ENCODE results near the gene ARGLU1.

DNA sequence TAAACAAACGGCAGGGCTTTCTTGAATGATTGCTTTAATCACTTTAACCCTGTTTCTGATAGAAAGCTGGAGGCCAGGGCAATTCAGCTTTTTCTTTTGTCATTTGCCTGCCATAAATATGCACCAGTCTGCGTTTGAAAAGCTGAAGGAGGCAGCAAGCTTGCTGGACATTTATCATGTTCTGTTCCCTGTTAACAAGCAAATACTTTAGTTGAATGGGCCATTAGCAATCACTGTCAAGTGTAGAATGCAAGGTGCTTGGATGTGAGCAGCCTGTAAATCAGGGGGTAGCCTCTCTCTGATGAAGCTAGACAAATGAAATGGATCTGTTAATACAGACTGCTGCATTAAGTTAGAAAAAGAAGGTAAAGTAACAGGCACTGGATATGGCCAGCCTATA lies 40.1 kb downstream of the ARGLU1 start:
- TF ChIP-seq, protein P1, sequence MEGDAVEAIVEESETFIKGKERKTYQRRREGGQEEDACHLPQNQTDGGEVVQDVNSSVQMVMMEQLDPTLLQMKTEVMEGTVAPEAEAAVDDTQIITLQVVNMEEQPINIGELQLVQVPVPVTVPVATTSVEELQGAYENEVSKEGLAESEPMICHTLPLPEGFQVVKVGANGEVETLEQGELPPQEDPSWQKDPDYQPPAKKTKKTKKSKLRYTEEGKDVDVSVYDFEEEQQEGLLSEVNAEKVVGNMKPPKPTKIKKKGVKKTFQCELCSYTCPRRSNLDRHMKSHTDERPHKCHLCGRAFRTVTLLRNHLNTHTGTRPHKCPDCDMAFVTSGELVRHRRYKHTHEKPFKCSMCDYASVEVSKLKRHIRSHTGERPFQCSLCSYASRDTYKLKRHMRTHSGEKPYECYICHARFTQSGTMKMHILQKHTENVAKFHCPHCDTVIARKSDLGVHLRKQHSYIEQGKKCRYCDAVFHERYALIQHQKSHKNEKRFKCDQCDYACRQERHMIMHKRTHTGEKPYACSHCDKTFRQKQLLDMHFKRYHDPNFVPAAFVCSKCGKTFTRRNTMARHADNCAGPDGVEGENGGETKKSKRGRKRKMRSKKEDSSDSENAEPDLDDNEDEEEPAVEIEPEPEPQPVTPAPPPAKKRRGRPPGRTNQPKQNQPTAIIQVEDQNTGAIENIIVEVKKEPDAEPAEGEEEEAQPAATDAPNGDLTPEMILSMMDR (IDR thresholded peaks at IDR 0.05): no peak
- TF ChIP-seq POLR2A (IDR thresholded peaks at IDR 0.05): no peak
- TF ChIP-seq POLR2AphosphoS5 (IDR thresholded peaks at IDR 0.05): no peak

Data from breast epithelium (tissue), 3 donors.